ENCODE data around the gene SEC16B. TPM values are rescaled to one million over a fixed set of nuclear protein-coding genes. Genes with fewer than 3 reads are reported as not detected.

The SEC16B gene
- total and polyA plus RNA-seq, 2 of the 13 experiments (the other 11 are each of a cell fraction or from before 2014, with no cell fraction given), result 4.6 to 5.8 TPM

DNA sequence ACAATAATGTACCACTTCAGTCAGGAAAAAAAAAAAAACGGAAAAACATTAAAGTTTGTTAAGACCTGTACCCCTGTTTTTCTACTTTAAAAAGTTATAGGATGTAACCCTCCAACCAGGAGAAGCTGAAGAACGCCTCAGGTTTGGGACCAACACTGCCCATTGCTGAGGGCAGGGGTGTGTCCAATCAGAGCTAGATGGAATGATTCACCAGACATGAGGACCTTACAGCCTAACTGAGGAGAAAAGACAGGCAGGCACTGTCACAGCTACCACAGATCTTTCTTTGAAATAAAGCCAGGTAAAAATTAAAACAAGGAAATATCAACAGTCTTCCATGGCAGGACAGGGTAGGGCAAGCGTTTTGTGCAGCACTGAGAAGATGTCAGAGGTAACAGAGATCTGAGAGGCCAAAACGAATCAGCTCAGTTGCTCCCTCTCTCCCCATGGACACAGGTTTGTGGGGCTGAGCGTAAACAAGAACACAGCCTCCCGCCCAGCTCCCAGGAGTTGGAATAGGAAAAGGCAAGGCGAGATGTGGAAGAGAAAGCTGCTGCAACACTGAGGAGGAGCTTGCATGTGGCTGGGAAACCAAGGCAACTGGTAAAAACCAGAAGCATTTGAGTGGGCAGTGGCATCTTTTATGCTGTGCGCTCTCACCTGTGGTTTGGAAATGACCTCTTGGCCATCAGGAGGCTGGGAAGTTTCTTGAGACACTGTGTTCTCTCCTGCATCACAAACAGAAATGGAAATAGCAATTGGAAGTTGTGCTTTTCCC, 34.0 kb downstream of the SEC16B start (continued):
- TF ChIP-seq, protein P1, sequence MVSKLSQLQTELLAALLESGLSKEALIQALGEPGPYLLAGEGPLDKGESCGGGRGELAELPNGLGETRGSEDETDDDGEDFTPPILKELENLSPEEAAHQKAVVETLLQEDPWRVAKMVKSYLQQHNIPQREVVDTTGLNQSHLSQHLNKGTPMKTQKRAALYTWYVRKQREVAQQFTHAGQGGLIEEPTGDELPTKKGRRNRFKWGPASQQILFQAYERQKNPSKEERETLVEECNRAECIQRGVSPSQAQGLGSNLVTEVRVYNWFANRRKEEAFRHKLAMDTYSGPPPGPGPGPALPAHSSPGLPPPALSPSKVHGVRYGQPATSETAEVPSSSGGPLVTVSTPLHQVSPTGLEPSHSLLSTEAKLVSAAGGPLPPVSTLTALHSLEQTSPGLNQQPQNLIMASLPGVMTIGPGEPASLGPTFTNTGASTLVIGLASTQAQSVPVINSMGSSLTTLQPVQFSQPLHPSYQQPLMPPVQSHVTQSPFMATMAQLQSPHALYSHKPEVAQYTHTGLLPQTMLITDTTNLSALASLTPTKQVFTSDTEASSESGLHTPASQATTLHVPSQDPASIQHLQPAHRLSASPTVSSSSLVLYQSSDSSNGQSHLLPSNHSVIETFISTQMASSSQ (IDR thresholded peaks at IDR 0.05; ENCODE audit: low read depth), result no peak
- TF ChIP-seq, protein P1 (CRISPR knock-in tag; IDR thresholded peaks at IDR 0.05; ENCODE audit: borderline replicate concordance), result no peak
- TF ChIP-seq ZNF367 (CRISPR knock-in tag; IDR thresholded peaks at IDR 0.05; ENCODE audit: borderline replicate concordance) (no peak), ZNF101 (CRISPR knock-in tag; IDR thresholded peaks at IDR 0.05; ENCODE audit: borderline replicate concordance, low read depth) (no peak), KLF15 (CRISPR knock-in tag; IDR thresholded peaks at IDR 0.05; ENCODE audit: borderline replicate concordance) (no peak), ZSCAN20 (CRISPR knock-in tag; IDR thresholded peaks at IDR 0.05; ENCODE audit: borderline replicate concordance) (no peak)
- TF ChIP-seq, protein P2, sequence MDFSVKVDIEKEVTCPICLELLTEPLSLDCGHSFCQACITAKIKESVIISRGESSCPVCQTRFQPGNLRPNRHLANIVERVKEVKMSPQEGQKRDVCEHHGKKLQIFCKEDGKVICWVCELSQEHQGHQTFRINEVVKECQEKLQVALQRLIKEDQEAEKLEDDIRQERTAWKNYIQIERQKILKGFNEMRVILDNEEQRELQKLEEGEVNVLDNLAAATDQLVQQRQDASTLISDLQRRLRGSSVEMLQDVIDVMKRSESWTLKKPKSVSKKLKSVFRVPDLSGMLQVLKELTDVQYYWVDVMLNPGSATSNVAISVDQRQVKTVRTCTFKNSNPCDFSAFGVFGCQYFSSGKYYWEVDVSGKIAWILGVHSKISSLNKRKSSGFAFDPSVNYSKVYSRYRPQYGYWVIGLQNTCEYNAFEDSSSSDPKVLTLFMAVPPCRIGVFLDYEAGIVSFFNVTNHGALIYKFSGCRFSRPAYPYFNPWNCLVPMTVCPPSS (IDR thresholded peaks at IDR 0.05), result no peak
- TF ChIP-seq, protein P3, sequence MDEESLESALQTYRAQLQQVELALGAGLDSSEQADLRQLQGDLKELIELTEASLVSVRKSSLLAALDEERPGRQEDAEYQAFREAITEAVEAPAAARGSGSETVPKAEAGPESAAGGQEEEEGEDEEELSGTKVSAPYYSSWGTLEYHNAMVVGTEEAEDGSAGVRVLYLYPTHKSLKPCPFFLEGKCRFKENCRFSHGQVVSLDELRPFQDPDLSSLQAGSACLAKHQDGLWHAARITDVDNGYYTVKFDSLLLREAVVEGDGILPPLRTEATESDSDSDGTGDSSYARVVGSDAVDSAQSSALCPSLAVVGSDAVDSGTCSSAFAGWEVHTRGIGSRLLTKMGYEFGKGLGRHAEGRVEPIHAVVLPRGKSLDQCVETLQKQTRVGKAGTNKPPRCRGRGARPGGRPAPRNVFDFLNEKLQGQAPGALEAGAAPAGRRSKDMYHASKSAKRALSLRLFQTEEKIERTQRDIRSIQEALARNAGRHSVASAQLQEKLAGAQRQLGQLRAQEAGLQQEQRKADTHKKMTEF (CRISPR knock-in tag; IDR thresholded peaks at IDR 0.05), result no peak
- TF ChIP-seq, protein P4, sequence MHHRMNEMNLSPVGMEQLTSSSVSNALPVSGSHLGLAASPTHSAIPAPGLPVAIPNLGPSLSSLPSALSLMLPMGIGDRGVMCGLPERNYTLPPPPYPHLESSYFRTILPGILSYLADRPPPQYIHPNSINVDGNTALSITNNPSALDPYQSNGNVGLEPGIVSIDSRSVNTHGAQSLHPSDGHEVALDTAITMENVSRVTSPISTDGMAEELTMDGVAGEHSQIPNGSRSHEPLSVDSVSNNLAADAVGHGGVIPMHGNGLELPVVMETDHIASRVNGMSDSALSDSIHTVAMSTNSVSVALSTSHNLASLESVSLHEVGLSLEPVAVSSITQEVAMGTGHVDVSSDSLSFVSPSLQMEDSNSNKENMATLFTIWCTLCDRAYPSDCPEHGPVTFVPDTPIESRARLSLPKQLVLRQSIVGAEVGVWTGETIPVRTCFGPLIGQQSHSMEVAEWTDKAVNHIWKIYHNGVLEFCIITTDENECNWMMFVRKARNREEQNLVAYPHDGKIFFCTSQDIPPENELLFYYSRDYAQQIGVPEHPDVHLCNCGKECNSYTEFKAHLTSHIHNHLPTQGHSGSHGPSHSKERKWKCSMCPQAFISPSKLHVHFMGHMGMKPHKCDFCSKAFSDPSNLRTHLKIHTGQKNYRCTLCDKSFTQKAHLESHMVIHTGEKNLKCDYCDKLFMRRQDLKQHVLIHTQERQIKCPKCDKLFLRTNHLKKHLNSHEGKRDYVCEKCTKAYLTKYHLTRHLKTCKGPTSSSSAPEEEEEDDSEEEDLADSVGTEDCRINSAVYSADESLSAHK (CRISPR knock-in tag; IDR thresholded peaks at IDR 0.05; ENCODE audit: borderline replicate concordance), result no peak
- TF ChIP-seq, protein P5, sequence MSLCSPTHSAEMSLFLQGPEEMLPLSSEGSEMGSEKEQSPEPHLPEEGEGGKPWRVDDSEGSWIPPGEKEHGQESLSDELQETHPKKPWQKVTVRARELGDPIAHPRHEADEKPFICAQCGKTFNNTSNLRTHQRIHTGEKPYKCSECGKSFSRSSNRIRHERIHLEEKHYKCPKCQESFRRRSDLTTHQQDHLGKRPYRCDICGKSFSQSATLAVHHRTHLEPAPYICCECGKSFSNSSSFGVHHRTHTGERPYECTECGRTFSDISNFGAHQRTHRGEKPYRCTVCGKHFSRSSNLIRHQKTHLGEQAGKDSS (CRISPR knock-in tag; IDR thresholded peaks at IDR 0.05; ENCODE audit: borderline replicate concordance, low read depth), result no peak

Measured in HepG2 (cell line).